ENCODE results near the gene B3GAT1. TPM values are rescaled to one million over a fixed set of nuclear protein-coding genes. Genes with fewer than 3 reads are reported as not detected.
"Not testable (repeated sequence)": the region's sequence is repeated elsewhere in the genome, so short reads cannot be mapped to it uniquely, and the experiment has no call there.

The B3GAT1 gene
- total RNA-seq, 1 experiment from 2014 or later = 0.35 TPM

DNA sequence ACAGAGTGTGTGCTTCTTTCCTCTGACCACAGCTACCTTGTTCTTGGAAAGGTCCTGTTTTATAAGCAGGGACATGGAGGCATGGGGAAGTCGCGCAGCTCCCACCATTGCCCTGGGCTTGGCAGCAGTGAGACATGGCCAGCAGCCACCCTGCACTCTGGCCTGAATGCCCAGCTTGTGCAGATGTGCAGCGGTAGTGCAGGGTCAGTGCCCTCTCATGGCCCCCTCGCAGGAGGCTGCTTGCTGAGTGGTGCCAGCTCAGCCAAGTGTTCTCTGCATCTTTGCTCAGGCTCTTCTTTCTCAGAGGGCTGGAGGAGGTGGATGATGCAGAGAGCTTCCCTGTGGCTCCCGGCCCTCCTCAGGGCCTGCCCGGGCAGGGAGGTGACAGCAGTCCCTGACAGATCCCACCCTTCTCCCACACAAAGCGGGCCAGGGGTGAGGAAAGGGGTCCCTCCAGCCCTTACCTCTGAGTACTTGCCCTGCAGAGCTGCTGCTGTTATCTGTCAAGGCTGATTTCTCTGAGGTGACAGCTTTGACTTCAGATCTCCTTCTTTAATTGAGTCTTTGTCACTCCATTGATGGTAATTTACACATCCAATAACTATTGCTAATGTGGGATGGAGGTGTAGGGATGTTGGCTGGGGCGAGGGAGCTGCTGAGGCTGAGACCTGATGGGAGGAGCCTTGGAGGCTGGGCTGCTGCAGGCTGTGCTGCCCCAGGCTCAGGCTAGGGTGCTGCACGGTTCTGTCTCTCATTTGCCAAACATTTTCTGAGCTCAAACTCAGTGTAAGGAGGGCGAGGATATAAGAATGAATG, 47.4 kb upstream of the B3GAT1 start:
- peaks cover 5% of the 10 kb centered on the region for H3K9me3 Mint-ChIP-seq (ENCODE audit: low read depth, unreplicated experiment)
- H3K36me3 Mint-ChIP-seq (ENCODE audit: insufficient read depth, unreplicated experiment) = no peaks in the 10 kb centered on the region
- TF ChIP-seq, protein P1, sequence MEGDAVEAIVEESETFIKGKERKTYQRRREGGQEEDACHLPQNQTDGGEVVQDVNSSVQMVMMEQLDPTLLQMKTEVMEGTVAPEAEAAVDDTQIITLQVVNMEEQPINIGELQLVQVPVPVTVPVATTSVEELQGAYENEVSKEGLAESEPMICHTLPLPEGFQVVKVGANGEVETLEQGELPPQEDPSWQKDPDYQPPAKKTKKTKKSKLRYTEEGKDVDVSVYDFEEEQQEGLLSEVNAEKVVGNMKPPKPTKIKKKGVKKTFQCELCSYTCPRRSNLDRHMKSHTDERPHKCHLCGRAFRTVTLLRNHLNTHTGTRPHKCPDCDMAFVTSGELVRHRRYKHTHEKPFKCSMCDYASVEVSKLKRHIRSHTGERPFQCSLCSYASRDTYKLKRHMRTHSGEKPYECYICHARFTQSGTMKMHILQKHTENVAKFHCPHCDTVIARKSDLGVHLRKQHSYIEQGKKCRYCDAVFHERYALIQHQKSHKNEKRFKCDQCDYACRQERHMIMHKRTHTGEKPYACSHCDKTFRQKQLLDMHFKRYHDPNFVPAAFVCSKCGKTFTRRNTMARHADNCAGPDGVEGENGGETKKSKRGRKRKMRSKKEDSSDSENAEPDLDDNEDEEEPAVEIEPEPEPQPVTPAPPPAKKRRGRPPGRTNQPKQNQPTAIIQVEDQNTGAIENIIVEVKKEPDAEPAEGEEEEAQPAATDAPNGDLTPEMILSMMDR (IDR thresholded peaks at IDR 0.05; ENCODE audit: unreplicated experiment) = no peak
- peaks cover 23% of the 10 kb centered on the region for H3K27me3 Mint-ChIP-seq (ENCODE audit: unreplicated experiment)
- no peak for DNase-seq
- intact Hi-C loops (cut with micrococcal nuclease; ENCODE audit: unreplicated experiment) = no loop called here
- CTCF ChIA-PET = no interaction called here
- no peak overlapping the region for H3K4me3 Mint-ChIP-seq (ENCODE audit: low read depth, unreplicated experiment)
- no peaks in the 10 kb centered on the region for H3K4me1 Mint-ChIP-seq (ENCODE audit: low read depth, unreplicated experiment)
- no peak overlapping the region for H3K27ac Mint-ChIP-seq (ENCODE audit: unreplicated experiment)
- no TSS peak for BruUV-seq (replicated peaks)

DNA sequence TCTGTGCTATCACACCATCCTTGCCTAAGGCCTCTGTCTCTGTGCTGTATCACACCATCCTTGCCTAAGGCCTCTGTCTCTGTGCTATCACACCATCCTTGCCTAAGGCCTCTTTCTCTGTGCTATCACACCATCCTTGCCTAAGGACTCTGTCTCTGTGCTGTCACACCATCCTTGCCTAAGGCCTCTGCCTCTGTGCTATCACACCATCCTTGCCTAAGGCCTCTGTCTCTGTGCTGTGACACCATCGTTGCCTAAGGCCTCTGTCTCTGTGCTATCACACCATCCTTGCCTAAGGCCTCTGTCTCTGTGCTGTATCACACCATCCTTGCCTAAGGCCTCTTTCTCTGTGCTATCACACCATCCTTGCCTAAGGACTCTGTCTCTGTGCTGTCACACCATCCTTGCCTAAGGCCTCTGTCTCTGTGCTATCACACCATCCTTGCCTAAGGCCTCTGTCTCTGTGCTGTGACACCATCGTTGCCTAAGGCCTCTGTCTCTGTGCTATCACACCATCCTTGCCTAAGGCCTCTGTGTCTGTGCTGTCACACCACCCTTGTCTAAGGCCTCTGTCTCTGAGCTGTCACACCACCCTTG, 45.5 kb upstream of the B3GAT1 start:
- CTCF ChIA-PET; DNase-seq; H3K4me3 Mint-ChIP-seq (ENCODE audit: low read depth, unreplicated experiment); BruUV-seq (replicated peaks); H3K27ac Mint-ChIP-seq (ENCODE audit: unreplicated experiment); H3K4me1 Mint-ChIP-seq (ENCODE audit: low read depth, unreplicated experiment); H3K36me3 Mint-ChIP-seq (ENCODE audit: insufficient read depth, unreplicated experiment); H3K9me3 Mint-ChIP-seq (ENCODE audit: low read depth, unreplicated experiment); intact Hi-C loops (cut with micrococcal nuclease; ENCODE audit: unreplicated experiment): not testable (repeated sequence)
- H3K27me3 Mint-ChIP-seq (ENCODE audit: unreplicated experiment) = peaks cover 21% of the 10 kb centered on the region

DNA sequence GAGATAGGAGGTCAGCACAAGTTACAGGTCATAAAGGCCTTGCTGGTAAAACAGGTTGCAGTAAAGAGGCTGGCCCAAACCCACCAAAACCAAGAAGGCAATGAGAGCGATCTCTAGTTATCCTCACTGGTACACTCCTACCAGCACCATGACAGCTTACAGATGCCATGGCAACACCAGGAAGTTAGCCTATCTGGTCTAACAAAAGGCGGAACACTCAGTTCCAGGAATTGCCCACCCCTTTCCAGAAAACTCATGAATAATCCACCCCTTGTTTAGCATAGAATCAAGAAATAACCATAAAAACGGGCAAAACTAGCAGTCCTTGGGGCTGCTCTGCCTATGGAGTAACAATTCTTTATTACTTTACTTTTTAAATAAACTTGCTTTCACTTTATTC, 43.5 kb upstream of the B3GAT1 start:
- BruUV-seq (replicated peaks) = no TSS peak
- TF ChIP-seq, protein P1 (IDR thresholded peaks at IDR 0.05; ENCODE audit: unreplicated experiment) = no peak
- DNase-seq = no peak
- Mint-ChIP-seq H3K27ac (ENCODE audit: unreplicated experiment) (no peak overlapping the region), H3K36me3 (ENCODE audit: insufficient read depth, unreplicated experiment) (no peaks in the 10 kb centered on the region), H3K4me3 (ENCODE audit: low read depth, unreplicated experiment) (no peak overlapping the region), H3K27me3 (ENCODE audit: unreplicated experiment) (peaks cover 4% of the 10 kb centered on the region), H3K4me1 (ENCODE audit: low read depth, unreplicated experiment) (no peaks in the 10 kb centered on the region), H3K9me3 (ENCODE audit: low read depth, unreplicated experiment) (peaks cover 8% of the 10 kb centered on the region)
- CTCF ChIA-PET = no interaction called here
- intact Hi-C loops (cut with micrococcal nuclease; ENCODE audit: unreplicated experiment) = no loop called here

DNA sequence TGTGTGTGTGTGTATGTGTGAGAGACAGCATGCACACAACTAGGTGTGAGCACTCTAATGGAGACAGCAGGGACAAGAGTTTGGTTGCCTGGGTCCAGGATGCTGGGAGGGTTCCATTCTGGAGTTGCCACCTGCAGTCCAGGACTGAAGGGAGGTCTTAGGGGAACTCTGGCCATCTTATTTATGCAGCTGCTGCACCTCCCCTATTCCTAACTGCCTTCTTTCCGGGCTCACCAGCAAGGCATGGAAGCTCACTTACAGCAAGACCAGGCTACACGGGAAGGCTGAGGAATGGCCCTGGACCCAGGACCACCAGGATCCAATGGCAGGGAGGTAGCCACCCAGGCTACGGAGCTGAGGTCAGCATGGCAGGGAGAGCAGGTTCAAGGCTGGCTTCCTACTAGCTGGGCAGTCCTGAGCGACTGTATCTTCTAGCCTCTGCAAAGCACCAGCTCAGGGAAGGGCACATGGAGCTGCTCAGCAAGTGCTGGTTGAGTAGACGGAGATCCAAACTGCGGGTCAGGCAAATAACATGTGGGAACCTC, 42.2 kb upstream of the B3GAT1 start:
- no peak for DNase-seq
- H3K27me3 Mint-ChIP-seq (ENCODE audit: unreplicated experiment) = no peaks in the 10 kb centered on the region
- intact Hi-C loops (cut with micrococcal nuclease; ENCODE audit: unreplicated experiment) = no loop called here
- TF ChIP-seq, protein P1 (IDR thresholded peaks at IDR 0.05; ENCODE audit: unreplicated experiment) = no peak
- no peak overlapping the region for H3K4me3 Mint-ChIP-seq (ENCODE audit: low read depth, unreplicated experiment)
- no peaks in the 10 kb centered on the region for H3K4me1 Mint-ChIP-seq (ENCODE audit: low read depth, unreplicated experiment)
- H3K27ac Mint-ChIP-seq (ENCODE audit: unreplicated experiment) = no peak overlapping the region
- H3K36me3 Mint-ChIP-seq (ENCODE audit: insufficient read depth, unreplicated experiment) = no peaks in the 10 kb centered on the region
- BruUV-seq (replicated peaks) = no TSS peak
- CTCF ChIA-PET = no interaction called here
- peaks cover 8% of the 10 kb centered on the region for H3K9me3 Mint-ChIP-seq (ENCODE audit: low read depth, unreplicated experiment)

DNA sequence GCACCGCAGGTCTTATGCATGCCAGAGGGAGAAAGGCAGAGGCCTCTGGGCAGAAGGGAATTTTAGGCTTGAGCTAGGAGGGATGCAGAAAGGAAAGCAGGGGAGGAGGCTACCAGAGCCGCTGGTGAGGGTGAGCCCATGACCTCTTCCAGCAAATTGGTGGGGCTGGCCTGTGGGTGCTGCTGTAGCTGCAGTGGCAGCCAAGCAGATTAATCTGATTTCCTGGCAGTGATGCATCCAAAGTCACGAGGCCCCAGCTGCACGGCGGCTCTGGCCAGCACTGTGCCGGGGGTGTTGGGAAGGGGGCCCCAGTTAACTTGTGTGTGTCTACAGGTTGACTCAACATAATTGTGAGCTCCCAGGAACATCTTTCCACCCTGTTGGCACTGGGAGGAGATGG, 41.4 kb upstream of the B3GAT1 start:
- Mint-ChIP-seq H3K27ac (ENCODE audit: unreplicated experiment) (no peak overlapping the region), H3K4me1 (ENCODE audit: low read depth, unreplicated experiment) (no peaks in the 10 kb centered on the region), H3K4me3 (ENCODE audit: low read depth, unreplicated experiment) (no peak overlapping the region), H3K36me3 (ENCODE audit: insufficient read depth, unreplicated experiment) (no peaks in the 10 kb centered on the region), H3K27me3 (ENCODE audit: unreplicated experiment) (no peaks in the 10 kb centered on the region), H3K9me3 (ENCODE audit: low read depth, unreplicated experiment) (peaks cover 6% of the 10 kb centered on the region)
- CTCF ChIA-PET = no interaction called here
- no TSS peak for BruUV-seq (replicated peaks)
- no peak for DNase-seq
- intact Hi-C loops (cut with micrococcal nuclease; ENCODE audit: unreplicated experiment) = no loop called here
- TF ChIP-seq, protein P1 (IDR thresholded peaks at IDR 0.05; ENCODE audit: unreplicated experiment) = no peak
